Colonic mucosa (tissue), 4 donors: ENCODE data around the gene KRTAP10-7. TPM values are rescaled to one million over a fixed set of nuclear protein-coding genes. Genes with fewer than 3 reads are reported as not detected.
"Not testable (repeated sequence)": the region's sequence is repeated elsewhere in the genome, so short reads cannot be mapped to it uniquely, and the experiment has no call there.

ENCODE experiments used
- DNase-seq: peaks from one replicate; pipeline ENCODE4 v3.0.0-alpha.2; 2020
- H3K27ac ChIP-seq: fragments of 200-600 bp; one replicate; pipeline ENCODE4 v1.8.0; 2021
- H3K27me3 ChIP-seq: fragments of 200-600 bp; one replicate; pipeline ENCODE4 v1.8.0; 2021
- H3K36me3 ChIP-seq: fragments of 200-600 bp; one replicate; pipeline ENCODE4 v1.8.0; 2021
- H3K4me1 ChIP-seq: fragments of 200-600 bp; one replicate; pipeline ENCODE4 v1.8.0; 2021; ENCODE audit warnings: mild to moderate bottlenecking
- H3K4me3 ChIP-seq: fragments of 200-600 bp; one replicate; pipeline ENCODE4 v1.8.0; 2021
- H3K9ac ChIP-seq, 2 donors: one replicate each; pipeline ENCODE4 v1.7.0; 2013; ENCODE audit warnings: control low read depth in 2 of 2, low read depth in 2 of 2, low read length in 2 of 2
- H3K9me3 ChIP-seq: fragments of 200-600 bp; one replicate; pipeline ENCODE4 v1.8.0; 2021
- intact Hi-C: fragments of 100-400 bp; cut with DNase I; formaldehyde crosslinking; loops from one replicate; pipeline ENCODE4 v1.14.1; 2022
- total RNA-seq, 2 donors: library from RNA; stranded (reverse); fragmentation: NEBNext Ultra II Directional in 1 of 2; extraction: Animal tissue kit (Norgen Biotek cat#: 25700) in 1 of 2; gene quantifications; one replicate each; pipeline ENCODE4 v1.2.1, GENCODE V29; 2021
- TF ChIP-seq, protein P1 (sequence below): fragments of 200-600 bp; IDR thresholded peaks from one replicate; pipeline ENCODE4 v1.8.0; 2022; ENCODE audit warnings: antibody characterized with exemption, mild to moderate bottlenecking
- donor health status: healthy.
- donor health status: DM: no; HTN: no; CAD: no.
- donor health status: DM: no; HTN: no; CAD: no.

The KRTAP10-7 gene
- total RNA-seq, 2 donors from 2014 or later = not detected

DNA sequence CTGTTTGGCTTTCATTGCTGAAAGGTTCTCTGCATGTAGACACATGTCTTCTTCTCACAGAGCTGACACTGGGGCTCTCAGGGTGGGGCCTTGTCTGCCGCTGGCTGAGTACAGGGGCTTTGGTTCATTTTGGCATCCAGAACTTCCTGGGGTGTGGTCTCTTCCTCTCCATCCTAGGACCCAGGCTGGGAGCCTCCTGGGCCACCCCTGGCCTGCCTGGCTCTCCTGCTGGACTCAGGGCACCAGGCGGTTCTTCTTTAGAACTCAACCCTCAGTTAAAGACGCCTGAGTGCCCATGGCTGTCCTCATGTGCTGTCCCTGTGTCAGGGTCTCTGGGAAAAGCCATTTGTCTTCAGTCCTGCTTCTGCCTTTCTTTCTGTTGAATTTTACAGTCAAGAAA is 14.5 kb upstream of the KRTAP10-7 start:
- no peak overlapping the region for H3K27ac ChIP-seq
- no peaks in the 10 kb centered on the region for H3K4me1 ChIP-seq
- H3K9me3 ChIP-seq = no peaks in the 10 kb centered on the region
- H3K27me3 ChIP-seq = no peaks in the 10 kb centered on the region
- DNase-seq = no peak
- H3K4me3 ChIP-seq = no peak overlapping the region
- TF ChIP-seq, protein P1, sequence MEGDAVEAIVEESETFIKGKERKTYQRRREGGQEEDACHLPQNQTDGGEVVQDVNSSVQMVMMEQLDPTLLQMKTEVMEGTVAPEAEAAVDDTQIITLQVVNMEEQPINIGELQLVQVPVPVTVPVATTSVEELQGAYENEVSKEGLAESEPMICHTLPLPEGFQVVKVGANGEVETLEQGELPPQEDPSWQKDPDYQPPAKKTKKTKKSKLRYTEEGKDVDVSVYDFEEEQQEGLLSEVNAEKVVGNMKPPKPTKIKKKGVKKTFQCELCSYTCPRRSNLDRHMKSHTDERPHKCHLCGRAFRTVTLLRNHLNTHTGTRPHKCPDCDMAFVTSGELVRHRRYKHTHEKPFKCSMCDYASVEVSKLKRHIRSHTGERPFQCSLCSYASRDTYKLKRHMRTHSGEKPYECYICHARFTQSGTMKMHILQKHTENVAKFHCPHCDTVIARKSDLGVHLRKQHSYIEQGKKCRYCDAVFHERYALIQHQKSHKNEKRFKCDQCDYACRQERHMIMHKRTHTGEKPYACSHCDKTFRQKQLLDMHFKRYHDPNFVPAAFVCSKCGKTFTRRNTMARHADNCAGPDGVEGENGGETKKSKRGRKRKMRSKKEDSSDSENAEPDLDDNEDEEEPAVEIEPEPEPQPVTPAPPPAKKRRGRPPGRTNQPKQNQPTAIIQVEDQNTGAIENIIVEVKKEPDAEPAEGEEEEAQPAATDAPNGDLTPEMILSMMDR = no peak
- no peak overlapping the region for H3K9ac ChIP-seq
- intact Hi-C loops = no loop called here
- H3K36me3 ChIP-seq = no peaks in the 10 kb centered on the region

DNA sequence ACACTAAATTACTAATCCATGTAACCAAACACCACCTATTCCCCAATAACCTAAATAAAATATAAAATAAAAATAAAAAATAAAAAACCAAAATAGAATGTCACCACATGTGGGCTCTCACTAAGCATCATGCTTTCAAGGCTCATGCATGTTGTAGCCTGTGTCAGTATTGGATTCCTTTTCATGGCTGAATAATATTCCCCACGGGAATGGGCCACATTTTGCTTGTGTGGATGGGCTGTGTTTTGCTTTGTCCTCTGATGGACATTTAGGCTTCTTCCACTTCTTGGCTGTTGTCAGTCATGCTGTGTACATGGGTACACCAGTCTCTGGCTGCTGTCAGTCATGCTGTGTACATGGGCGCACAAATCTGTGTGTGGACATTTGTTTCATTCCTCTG is 11.3 kb upstream of the KRTAP10-7 start:
- Histone ChIP-seq H3K27me3 (no peaks in the 10 kb centered on the region), H3K9me3 (no peaks in the 10 kb centered on the region)
- intact Hi-C loops = no loop called here

DNA sequence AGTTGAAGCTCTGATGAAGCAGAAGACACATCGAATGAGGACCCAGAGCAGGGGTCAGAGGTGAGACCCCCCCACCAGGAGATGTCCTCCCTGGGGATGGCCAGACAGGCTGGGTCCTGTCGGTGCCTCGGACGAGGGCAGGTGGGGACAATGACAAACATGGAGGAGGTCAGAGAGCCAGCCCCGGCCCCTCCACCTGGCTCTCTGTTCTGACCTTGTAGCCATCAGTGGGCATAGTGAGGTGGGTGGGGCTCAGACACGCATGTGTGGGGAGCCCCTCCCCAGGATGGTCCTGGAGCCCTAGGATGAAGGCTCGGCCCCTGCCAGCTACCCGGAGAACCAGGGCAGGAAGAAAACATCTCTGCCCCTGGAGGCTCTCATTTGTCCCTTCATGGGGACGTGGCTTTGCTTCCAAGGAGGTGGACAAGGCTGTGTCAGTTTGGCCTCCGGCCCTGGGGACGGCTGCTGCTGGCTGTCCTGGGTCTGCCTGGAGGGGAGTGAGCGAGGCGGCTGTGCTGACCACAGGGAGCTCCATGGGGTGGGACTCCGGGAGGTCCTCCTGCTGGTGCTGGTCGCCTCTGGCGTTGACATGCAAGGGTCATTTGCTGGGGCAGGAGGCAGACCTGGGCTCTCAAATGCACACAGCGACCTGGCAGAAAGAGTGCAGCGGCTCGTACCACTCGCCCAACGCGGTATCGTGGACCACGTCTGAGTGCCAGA is 10.7 kb upstream of the KRTAP10-7 start:
- DNase-seq = no peak
- Histone ChIP-seq H3K27me3 (no peaks in the 10 kb centered on the region), H3K9ac (no peak overlapping the region), H3K36me3 (no peaks in the 10 kb centered on the region), H3K27ac (no peak overlapping the region), H3K4me3 (no peak overlapping the region), H3K4me1 (no peaks in the 10 kb centered on the region), H3K9me3 (no peaks in the 10 kb centered on the region)
- TF ChIP-seq, protein P1 = no peak
- intact Hi-C loops = no loop called here

More for the DNA sequence above, 11.3 kb upstream of the KRTAP10-7 start:
- H3K4me3 ChIP-seq = no peak overlapping the region
- no peak for DNase-seq
- H3K36me3 ChIP-seq = no peaks in the 10 kb centered on the region
- TF ChIP-seq, protein P1 = no peak
- H3K4me1 ChIP-seq = no peaks in the 10 kb centered on the region
- H3K27ac ChIP-seq = no peak overlapping the region
- H3K9ac ChIP-seq = no peak overlapping the region

DNA sequence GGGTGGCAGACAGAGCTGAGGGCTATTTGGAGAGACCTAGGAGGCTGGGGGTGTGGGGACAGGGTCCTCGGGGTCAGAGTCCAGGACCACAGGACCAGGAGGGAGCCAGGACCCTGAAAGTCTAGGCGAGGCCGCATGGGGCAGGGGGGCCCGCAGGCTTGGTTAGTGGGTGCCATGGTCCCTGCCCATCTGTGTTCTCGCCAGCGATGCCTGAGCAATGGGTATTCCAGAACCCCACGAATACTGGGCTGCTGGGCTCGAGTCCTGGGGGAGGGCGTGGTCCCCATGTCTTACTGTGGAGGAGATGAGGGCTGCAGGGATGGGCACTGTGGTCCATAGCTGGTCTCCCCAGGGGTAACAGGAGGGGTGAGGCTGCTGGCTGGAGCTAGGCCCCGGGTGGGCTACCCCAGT is 10.1 kb upstream of the KRTAP10-7 start:
- no peaks in the 10 kb centered on the region for H3K4me1 ChIP-seq
- DNase-seq = no peak
- H3K4me3 ChIP-seq = no peak overlapping the region
- H3K9ac ChIP-seq = no peak overlapping the region
- no peaks in the 10 kb centered on the region for H3K36me3 ChIP-seq
- no peaks in the 10 kb centered on the region for H3K9me3 ChIP-seq
- TF ChIP-seq, protein P1 = no peak
- no peaks in the 10 kb centered on the region for H3K27me3 ChIP-seq
- no peak overlapping the region for H3K27ac ChIP-seq
- intact Hi-C loops = no loop called here

DNA sequence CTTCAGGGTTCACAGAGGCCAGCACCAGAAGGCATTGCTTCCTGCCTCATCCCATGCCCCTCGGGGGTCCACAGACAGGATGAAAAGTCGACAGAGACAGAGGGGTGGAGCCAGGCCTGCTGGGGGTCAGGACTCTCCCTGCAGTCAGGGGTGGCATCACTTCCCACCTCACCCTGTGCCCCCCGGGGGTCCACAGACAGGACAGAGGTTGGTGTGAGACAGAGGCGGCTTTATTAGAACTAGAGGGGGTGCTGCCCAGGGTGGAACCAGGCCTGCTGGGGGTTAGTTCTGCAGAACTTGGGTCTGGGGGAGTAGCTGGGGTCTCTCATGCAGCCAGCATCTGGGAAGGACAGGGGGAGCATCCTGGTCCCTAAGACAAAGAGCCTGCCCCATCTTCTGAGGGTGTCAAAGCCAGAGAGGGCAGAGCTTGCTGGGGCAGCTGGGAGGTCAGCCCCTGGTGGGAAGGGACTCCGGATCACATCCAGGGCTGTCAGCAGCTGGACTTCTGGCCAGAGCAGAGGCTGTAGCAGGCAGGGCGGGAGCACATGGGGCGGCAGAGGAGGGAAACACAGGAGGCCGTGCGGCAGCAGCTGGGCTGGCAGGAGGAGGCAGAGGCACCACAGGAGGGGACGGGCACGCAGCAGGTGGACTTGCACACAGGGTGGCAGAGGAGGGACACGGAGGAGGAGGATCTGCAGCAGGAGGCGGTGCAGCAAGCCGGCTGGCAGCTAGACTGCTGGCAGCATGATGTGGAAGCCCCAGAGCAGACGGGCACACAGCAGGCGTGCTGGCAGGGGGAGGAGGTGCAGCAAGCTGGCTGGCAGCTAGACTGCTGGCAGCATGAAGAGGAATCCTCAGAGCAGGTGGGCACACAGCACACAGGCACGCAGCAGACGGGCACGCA is 9.2 kb upstream of the KRTAP10-7 start:
- H3K9ac ChIP-seq, H3K4me1 ChIP-seq, DNase-seq, H3K27ac ChIP-seq, intact Hi-C loops, H3K9me3 ChIP-seq, H3K4me3 ChIP-seq, H3K36me3 ChIP-seq, H3K27me3 ChIP-seq: not testable (repeated sequence)

DNA sequence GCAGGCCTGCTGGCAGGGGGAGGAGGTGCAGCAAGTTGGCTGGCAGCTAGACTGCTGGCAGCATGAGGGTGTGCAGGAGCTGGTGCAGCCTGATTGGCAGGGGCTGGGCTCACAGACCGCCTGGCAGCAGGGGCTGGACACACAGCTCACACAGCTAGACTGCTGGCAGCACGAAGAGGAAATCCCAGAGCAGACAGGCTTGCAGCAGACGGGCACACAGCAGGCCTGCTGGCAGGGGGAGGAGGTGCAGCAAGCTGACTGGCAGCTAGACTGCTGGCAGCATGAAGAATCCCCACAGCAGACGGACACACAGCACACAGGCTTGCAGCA is 8.6 kb upstream of the KRTAP10-7 start:
- H3K27me3 ChIP-seq, intact Hi-C loops, DNase-seq, H3K9me3 ChIP-seq, H3K27ac ChIP-seq, H3K36me3 ChIP-seq, H3K4me3 ChIP-seq, H3K4me1 ChIP-seq, H3K9ac ChIP-seq: not testable (repeated sequence)
